Measurements from ENCODE around the gene CCDC92B.
A peak's percentile ranks its signal among the peaks of the same experiment; 100 is the strongest.

The CCDC92B gene

GRCh38 chr17:2777242-2777867, 27.9 kb upstream of the CCDC92B start:
- no peak for DNase-seq

DNA sequence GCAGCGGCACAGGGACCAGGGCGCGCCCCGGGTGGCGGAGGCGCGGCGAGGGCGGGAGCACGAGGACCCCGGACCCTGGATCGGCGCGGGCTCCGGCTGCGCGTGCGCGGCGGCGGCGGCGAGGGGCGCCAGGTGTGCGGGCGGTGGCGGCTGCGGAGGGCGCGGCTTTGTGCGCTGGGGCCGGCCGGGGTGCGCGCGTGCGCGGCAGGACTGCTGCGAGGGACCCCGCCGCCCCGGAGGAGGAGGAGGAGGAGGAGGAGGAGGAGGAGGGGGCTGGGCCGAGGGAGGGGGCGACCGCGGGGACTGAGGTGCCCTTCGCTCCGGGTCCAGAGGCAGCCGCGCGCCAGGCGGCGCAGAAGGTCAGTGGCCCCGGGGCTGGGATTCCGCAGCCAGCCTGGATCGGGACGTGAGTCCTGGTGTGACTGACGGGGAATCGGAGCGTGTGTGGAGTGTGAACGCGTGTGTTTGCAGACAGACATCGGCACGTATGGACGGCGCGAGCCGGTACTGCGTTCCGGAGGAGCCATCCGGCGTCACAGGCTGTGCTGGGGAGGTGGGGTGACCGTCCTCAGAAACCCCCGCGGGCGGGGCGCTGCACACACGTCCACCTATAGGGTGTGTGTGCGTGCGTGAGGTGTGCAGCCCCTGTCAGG, 27.3 kb upstream of the CCDC92B start:
- no peak for DNase-seq

- DNase-seq, result no peak
Observed at GRCh38 chr17:2775206-2775605, 25.8 kb upstream of the CCDC92B start.

DNA sequence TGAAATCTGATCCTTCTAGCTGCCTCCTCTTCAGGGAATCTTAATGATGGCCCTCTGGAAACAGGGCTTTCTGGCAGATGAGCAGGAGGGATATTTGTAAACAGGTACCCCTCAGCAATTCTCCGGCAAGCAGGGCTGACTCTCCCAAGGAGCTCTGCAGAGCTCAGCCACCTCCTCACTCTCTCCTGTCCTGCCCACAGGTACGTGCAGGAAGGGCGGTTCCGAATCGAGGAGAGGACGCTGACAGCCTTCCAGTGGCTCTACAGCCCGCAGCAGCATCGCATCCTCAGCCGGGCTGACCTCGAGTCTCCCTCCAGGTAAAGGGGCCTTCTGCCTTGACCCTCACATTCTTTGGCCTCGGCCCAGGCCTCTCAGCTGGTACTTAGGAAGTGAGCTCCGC, 20.7 kb upstream of the CCDC92B start:
- DNase-seq, result no peak

GRCh38 chr17:2758870-2759269, 9.4 kb upstream of the CCDC92B start:
- DNase-seq, result no peak

DNA sequence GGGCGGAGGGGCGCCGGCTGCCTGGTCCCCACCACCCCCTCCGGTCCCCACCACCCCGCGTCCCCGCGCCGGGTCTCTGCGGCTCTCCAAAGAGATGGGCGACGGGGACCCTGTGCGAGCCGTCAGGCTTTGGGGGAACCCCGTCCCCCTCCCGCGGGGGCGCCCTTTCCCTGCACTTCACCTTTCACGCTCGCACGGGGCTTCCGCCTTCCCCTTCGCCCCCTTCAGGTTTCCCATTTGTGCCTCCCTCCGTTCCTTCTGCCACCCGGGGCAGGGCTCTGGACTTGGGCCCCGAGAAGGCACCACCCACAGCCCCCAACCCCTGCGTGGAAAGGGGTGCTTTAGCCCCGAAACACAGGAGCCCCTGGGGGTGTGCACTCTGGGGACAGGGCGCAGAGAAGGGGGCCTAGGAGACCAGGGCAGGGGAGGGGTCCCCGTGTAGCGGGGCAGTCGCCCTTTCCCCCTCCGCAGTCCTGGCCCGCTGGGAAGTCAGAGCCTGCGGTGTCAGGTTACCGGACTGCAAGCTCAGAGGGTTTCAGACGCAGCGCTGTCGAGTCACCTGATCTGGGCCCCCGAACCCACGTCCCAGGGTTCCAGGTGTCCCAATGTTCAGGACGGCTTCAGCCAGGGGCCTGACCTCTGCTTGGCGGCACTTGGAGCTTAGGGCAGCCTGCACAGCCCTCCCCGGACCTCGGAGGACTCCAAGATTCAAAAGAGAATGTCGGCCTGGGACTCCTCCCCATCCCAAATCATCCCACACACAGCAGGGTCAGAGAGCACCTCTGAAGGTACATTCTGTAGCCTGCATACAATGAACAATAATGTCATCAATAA, 6.7 kb upstream of the CCDC92B start:
- DNase-seq, result no peak

DNA sequence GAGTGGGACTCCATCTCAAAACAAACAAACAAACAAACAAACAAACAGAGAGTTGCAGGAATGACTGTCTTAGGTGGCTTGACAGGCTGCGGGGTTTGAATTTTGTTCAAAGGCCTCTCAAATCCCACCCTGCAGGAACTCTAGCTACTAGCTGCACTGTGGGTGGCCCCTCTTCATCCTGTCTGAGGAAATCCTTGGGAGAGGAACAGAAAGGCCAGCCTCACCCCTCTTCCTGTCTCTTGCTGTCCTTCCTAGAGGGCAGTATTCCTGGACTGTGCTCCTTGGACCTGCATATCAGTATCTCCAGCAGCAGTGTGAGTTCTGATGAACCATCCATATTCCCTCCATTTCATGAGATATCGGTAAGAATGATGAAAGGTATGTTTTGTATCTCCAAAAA, 2.0 kb upstream of the CCDC92B start:
- DNase-seq, result no peak

- no peak for DNase-seq
Observed at GRCh38 chr17:2750721-2751120, 1.3 kb upstream of the CCDC92B start.

GRCh38 chr17:2749784-2750181, 331 bp upstream of the CCDC92B start:
- DNase-seq, result peak; percentile 39

DNA sequence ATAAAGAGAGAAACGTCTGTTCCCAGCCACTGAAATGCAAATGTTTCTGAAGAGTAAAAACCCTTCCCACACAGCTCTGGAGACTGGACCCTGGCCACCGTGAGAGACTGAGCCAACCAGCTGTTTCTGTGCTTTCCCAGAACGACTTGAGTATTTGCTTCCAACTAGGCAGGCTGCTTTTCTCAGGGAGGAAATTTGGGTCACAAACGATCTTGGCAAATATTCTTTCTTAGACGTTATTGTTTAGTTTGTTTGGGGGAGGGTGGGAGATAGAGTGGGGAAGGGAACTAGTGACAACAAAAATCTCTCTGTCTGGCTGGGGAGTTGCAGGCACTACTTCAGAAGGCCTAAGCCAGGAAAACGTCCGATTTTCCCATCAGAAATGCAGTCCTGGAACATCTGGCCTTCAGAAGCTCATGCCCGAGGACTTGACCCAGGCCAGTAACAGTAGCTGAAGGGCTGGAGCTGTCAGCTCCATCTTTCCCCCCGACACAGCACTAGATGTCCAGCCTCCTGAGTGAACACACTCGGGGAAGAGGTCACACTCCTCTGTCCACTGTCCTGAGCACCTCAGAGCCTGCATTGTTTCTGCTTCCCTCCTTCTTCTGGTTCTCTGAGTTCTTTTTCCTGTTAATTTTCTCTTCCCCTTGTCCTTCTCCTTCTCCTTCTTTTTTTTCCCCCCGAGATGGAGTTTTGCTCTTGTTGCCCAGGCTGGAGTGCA, 4.0 kb downstream of the CCDC92B start:
- DNase-seq, result no peak

GRCh38 chr17:2737693-2738092, 11.8 kb downstream of the CCDC92B start:
- no peak for DNase-seq

DNA sequence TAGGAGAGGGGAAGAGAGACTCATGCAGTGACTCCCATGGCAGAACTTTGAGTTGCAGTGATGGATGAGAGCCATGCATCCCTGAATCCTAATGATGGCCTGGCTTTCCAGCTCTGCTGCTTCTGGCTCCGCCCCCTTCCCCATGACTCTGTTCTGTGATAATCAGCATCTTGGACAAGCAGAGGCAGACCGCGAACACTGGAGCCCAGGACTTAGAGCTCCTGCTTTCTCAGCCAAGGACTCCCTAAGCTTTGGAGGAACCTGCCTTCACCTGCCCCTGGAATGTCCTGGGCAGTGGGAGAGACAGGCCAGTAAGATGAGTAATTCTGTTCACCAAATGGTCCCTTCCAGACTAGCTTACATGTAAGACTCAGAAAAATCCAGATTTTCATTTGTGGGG, 12.5 kb downstream of the CCDC92B start:
- no peak for DNase-seq

DNA sequence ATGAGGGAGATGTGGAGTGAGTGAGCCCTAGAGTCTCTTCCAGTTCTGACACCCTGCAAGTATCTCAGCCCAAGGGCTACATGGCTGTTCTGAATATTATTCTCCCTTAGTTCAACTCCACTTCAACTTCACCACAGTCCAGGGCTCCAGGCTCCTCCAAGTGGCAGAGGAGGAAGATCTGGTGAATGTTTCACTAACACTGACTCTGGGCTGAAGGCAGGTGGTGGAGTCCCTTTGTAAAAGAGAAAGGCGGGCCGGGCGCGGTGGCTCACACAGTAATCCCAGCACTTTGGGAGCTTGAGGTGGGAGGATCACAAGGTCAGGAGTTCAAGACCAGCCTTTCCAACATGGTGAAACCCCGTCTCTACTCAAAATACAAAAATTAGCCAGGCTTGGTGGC, 13.6 kb downstream of the CCDC92B start:
- DNase-seq, result no peak

DNA sequence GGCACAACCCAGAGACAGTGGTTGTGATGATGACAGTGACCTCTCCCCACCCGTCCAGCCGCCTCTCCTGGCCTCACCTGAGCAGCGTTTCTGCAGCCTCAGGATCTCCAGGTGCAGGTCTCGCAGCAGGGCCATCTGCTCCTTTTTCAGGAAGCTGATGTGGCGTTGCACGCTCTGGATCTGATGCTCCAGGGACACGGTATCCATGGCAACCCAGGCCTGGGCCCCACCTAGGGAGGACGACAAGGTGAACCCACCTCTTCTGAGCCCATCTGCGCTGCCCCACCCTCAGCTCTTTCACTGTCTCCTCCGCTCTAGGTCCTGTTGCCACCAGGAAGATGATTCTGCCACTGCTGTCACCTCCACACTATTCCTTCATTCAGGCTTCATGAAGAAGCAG, 14.5 kb downstream of the CCDC92B start:
- DNase-seq, result no peak

DNA sequence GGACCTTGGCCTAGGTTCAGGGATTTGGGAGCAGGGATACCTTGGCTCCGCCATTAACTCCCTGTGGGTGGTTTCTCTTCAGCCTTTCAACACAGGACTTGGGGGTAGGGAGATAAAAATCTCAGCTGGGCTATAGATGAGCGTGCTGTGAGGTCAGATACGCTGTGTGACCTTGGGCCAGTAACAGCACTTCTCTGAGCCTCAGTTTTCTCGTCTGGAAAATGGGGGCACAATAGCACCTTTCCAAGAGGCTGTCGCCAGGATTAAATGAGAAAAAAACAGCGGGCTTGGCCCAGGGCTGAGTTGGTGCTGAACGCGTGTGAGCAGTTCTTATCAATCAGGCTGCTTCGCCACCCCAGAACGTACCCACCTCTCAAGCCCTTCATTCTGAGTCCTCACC, 17.6 kb downstream of the CCDC92B start:
- DNase-seq, result no peak

DNA sequence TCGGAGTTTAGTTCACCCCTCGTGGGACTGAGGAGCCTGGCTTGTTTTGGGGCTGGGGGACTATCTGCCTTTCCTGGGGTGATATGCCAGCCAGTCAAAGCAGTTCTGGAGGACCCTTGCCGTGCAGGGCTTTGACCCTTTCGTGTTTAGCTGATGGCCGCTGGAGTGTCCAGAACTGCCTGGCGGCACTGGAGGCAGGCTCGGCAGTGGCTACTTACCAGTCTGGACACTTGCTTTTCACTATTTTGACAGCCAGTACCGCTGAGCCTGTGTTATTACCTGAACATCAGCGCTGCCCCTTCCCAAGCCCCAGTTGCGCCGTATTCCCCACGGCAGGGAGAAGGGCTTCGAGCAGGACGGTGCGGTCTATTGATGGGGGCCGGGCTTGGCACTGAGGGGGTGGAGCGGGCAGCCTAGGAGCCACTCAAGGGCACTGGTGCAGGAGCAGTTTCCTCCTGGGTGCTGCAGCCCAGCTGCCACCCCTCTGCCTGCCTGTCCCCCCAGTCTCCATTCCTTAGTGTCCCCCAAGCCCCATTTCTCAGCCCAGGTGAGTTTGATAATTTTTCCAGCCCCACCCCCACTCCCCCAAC, 18.6 kb downstream of the CCDC92B start:
- no peak for DNase-seq

GRCh38 chr17:2724784-2725164, 24.7 kb downstream of the CCDC92B start:
- no peak for DNase-seq

- DNase-seq, result no peak
Observed at GRCh38 chr17:2723997-2724783, 25.3 kb downstream of the CCDC92B start.

DNA sequence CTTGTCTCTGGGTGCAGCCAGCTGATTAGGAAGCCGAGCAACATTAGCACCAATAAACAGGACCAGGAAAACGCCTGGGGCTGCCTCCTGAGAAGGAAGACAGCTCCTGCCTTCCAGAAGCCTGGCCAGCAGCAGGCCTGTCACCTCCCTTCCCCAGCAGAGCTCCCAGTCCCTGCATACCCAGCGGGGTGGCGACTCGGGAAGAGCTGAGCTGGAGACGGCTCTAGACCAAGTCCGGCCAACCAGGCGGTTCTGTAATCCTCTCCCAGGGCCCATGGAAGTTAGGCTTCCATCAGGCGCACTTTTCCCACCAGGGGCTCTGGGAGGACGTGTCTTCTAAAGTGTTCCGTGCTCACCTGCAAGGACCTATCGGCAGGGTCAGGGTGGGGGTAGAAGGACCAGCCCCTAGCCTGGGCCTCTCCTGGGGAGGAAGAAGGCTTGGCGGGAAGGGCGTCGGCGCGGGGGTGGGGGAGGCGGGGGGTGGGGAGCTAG, 25.9 kb downstream of the CCDC92B start:
- DNase-seq, result no peak

GRCh38 chr17:2722611-2723010, 26.8 kb downstream of the CCDC92B start:
- no peak for DNase-seq

DNA sequence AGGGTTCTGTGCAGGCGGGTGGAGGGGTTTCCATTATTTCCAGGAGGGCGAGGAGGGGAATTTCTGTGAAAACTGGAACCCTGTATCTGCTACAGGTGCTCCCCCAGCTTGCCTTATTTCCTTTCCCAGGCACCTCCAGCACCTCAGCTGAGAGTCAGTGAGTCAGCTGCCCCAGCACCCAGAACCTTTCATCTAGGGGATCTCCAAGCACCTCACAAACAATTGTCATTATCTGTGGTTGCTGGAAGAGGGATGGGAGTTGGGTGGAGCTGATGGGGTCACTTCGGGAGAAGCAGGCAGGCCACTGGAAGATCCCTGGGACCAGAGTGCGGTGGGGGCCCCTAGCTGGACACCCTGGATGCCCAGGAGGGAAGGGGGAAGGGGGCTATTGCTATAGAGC, 27.8 kb downstream of the CCDC92B start:
- DNase-seq, result no peak

DNA sequence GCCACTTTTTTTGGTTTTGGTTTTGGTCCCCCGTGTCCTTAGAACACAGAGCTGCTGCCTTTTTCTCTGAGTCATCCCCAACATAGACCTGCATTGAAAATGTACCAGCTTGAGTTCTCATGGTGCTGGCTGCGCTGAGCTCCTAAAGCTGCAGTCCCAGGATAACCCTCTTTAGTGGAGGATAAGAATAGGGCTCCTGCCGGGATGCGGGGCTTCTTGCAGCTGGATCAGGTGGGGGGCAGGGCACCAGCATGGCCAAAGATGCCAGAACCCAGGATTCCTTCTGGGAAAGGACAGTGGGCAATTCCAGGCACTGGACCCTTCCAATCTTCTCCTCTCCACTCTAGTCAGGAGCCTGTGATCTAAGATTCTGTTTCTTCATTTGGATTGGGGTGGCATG, 29.6 kb downstream of the CCDC92B start:
- DNase-seq, result no peak
